ENCODE results near the gene CDH23.

- TF ChIP-seq SMC3 (conservative IDR thresholded peaks at IDR 0.05; ENCODE audit: poor library complexity) (no peak), EZH2 (IDR thresholded peaks at IDR 0.05; ENCODE audit: borderline replicate concordance, insufficient read depth, low read length, poor library complexity, severe bottlenecking) (no peak), MXI1 (conservative IDR thresholded peaks at IDR 0.05; ENCODE audit: poor library complexity, severe bottlenecking) (no peak)
Measured at GRCh38 chr10:71558991-71559390, 162.3 kb downstream of the CDH23 start.

Data from neural cell (in vitro differentiated cells).